Right lobe of liver (tissue), 6 donors: ENCODE results near the gene CNTN5. TPM values are rescaled to one million over a fixed set of nuclear protein-coding genes. Genes with fewer than 3 reads are reported as not detected.

Experiments used
- ATAC-seq, 4 donors: fragments of 200-7000 bp; cut with Tn5 transposase; one replicate each; pipeline ENCODE4 v1.9.1; 2020; ENCODE audit warnings: mild to moderate bottlenecking in 4 of 4, moderate library complexity in 4 of 4
- DNase-seq, 3 donors: peaks; one replicate each; pipeline ENCODE4 v3.0.0-alpha.2; 2020
- H3K27ac ChIP-seq, 3 donors: fragments of 200-600 bp; one replicate each; pipeline ENCODE4 v1.8.0; 2022
- H3K27me3 ChIP-seq, 2 donors: fragments of 200-600 bp; one replicate each; pipeline ENCODE4 v1.8.0; 2022
- H3K36me3 ChIP-seq, 4 donors: fragments of 200-600 bp; sonication (generic) in 1 of 4; one replicate each; pipeline versions ENCODE4 v1.5.1 to v1.8.0; 2017 to 2022; ENCODE audit warnings: control low read depth in 1 of 4
- H3K4me1 ChIP-seq, 4 donors: fragments of 200-600 bp; sonication (generic) in 1 of 4; one replicate each; pipeline versions ENCODE4 v1.5.1 to v1.8.0; 2017 to 2022; ENCODE audit warnings: control low read depth in 1 of 4
- H3K4me3 ChIP-seq, 3 donors: fragments of 200-600 bp; one replicate each; pipeline ENCODE4 v1.8.0; 2022
- H3K9me3 ChIP-seq, 4 donors: fragments of 200-600 bp; sonication (generic) in 1 of 4; one replicate each; pipeline versions ENCODE4 v1.5.1 to v1.8.0; 2017 to 2022; ENCODE audit warnings: control low read depth in 1 of 4
- CTCF ChIP-seq, 4 donors: fragments of 200-600 bp in 3 of 4; fragments of 450-650 bp in 1 of 4; IDR thresholded peaks; one replicate each; pipeline versions ENCODE4 v1.5.1 to v1.8.0; 2016 to 2022; ENCODE audit warnings: antibody characterized with exemption in 4 of 4, mild to moderate bottlenecking in 2 of 4
- POLR2A ChIP-seq: fragments of 450-650 bp; IDR thresholded peaks from one replicate; pipeline ENCODE4 v1.6.1; 2017; ENCODE audit warnings: antibody characterized with exemption, mild to moderate bottlenecking
- WGBS: methylation state at CpG from one replicate; pipeline ENCODE4 v1.1.6; 2018; ENCODE audit warnings: low coverage, low lambda C conversion rate; ENCODE audit not compliant: insufficient coverage; ENCODE audit errors: missing lambda C conversion rate; 5-methylcytosine and 5-hydroxymethylcytosine counted together
- intact Hi-C, 2 donors: fragments of 100-400 bp; cut with DNase I; formaldehyde crosslinking; loops; one replicate each; pipeline versions ENCODE4 v1.11.2 to v1.14.1; 2022
- total RNA-seq, 6 experiments: library from RNA; depleted of rRNA in 2 of 6; stranded (reverse); fragments of >200 nt in 2 of 6; fragmentation: NEBNext Ultra II Directional in 3 of 6; extraction: Animal tissue kit (Norgen Biotek cat#: 25700) in 3 of 6; gene quantifications; one replicate each; pipeline versions ENCODE4 v1.1.0 to v1.2.4, GENCODE V29; 2016 to 2023
- donor health status: DM: no; HTN: yes; CAD: no.
- donor health status: DM: no; HTN: no; CAD: no.
- donor health status: DM: no; HTN: no; CAD: no.
- donor health status: DM: no; HTN: yes; CAD: no.
- donor health status: DM: no; HTN: yes; CAD: no.

The CNTN5 gene
- total RNA-seq, 6 experiments from 2014 or later, result 0.13 to 0.19 TPM; not detected in 4

DNA sequence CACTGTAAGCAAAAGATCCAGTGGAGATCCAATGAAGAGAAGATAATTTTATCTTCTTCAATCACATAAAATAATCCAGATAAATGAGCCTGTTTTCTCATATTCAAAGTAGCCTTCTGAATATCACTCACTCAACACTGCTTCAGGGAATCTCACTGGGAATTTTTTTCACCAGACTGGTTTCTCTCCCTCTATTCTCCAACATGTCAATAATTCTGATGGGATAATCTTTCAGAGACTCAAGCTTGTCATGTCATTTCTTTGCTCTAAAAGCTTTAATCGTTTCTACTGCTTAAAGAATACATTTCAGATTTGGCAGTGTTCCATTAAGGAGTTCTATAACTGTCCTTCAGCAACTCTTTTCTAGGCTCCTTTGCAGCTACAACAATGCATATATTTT is 16.3 kb downstream of the CNTN5 start:
- no peaks in the 10 kb centered on the region for H3K9me3 ChIP-seq
- intact Hi-C loops, result no loop called here
- H3K4me3 ChIP-seq, result no peak overlapping the region
- no peaks in the 10 kb centered on the region for H3K36me3 ChIP-seq
- H3K27ac ChIP-seq, result no peak overlapping the region
- ATAC-seq (no peak), DNase-seq (no peak)
- H3K4me1 ChIP-seq, result no peaks in the 10 kb centered on the region
- H3K27me3 ChIP-seq, result no peaks in the 10 kb centered on the region
- TF ChIP-seq CTCF (IDR thresholded peaks at IDR 0.05) (no peak), POLR2A (no peak)
- 25% methylated on average over 1 of the region's 1 CpG for WGBS

GRCh38 chr11:99063331-99063730 is 42.6 kb downstream of the CNTN5 start:
- 88% methylated on average over 1 of the region's 1 CpG for WGBS
- Histone ChIP-seq H3K36me3 (no peaks in the 10 kb centered on the region), H3K4me1 (no peaks in the 10 kb centered on the region), H3K9me3 (no peaks in the 10 kb centered on the region), H3K4me3 (no peak overlapping the region), H3K27me3 (no peaks in the 10 kb centered on the region), H3K27ac (no peak overlapping the region)
- intact Hi-C loops, result no loop called here
- ATAC-seq, result no peak
- DNase-seq, result no peak
- TF ChIP-seq POLR2A (no peak), CTCF (IDR thresholded peaks at IDR 0.05) (no peak)

DNA sequence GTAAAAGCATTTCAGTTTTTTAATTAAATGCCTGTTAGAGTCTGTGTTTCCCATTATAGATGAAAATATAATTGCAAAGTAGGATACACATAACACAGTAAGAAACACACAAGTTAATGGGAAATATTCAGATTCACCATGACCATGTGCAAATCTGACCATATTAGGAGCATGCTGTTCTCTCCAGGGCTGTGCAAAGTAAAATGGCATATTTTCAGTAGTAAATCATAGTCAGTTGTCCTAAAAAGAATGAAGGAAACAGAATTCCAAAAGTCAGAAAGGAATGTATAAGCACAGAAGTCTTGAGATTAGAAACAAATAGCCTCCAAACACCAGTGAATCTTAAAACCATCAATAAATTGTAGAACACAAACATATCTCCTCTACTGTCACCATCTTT is 44.4 kb downstream of the CNTN5 start:
- H3K27me3 ChIP-seq, result no peaks in the 10 kb centered on the region
- no peak for ATAC-seq
- TF ChIP-seq POLR2A (no peak), CTCF (IDR thresholded peaks at IDR 0.05) (no peak)
- no peaks in the 10 kb centered on the region for H3K9me3 ChIP-seq
- no peak overlapping the region for H3K27ac ChIP-seq
- DNase-seq, result no peak
- no peaks in the 10 kb centered on the region for H3K4me1 ChIP-seq
- intact Hi-C loops, result no loop called here
- no peaks in the 10 kb centered on the region for H3K36me3 ChIP-seq
- no peak overlapping the region for H3K4me3 ChIP-seq

GRCh38 chr11:99066618-99067317 is 46.0 kb downstream of the CNTN5 start:
- WGBS, result 42% methylated on average over 2 of the region's 2 CpGs
- Histone ChIP-seq H3K9me3 (no peaks in the 10 kb centered on the region), H3K36me3 (no peaks in the 10 kb centered on the region), H3K4me1 (no peaks in the 10 kb centered on the region), H3K27me3 (no peaks in the 10 kb centered on the region), H3K27ac (no peak overlapping the region), H3K4me3 (no peak overlapping the region)
- TF ChIP-seq POLR2A, result no peak
- no peak for TF ChIP-seq CTCF (IDR thresholded peaks at IDR 0.05)
- DNase-seq (no peak), ATAC-seq (no peak)
- intact Hi-C loops, result no loop called here

DNA sequence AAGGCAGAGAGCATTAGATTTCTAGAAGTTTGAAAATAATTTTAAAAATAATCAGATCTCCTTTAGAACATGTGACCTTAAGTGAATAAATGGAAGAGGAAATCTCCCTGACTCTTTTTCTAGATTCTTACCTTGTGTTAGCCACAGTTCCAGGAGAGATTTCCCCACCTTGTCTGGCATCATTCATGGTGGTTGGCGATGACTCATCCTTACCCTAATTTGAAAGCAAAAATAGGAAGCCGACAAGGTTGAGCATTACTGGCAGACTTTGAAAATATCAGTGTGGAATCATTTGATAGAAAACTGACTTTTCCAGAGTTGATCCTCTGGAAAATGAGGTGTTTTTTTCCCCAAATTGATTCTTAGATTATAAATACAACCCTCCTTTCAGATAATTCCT is 48.1 kb downstream of the CNTN5 start:
- Histone ChIP-seq H3K9me3 (no peaks in the 10 kb centered on the region), H3K27me3 (no peaks in the 10 kb centered on the region), H3K27ac (no peak overlapping the region), H3K4me1 (no peaks in the 10 kb centered on the region), H3K36me3 (no peaks in the 10 kb centered on the region), H3K4me3 (no peak overlapping the region)
- no peak for DNase-seq
- no peak for TF ChIP-seq POLR2A
- no peak for TF ChIP-seq CTCF (IDR thresholded peaks at IDR 0.05)
- intact Hi-C loops, result no loop called here
- 82% methylated on average over 2 of the region's 2 CpGs for WGBS
- no peak for ATAC-seq
